HG03196 (cell line): ENCODE results near the gene LZTR1.
"Not testable (repeated sequence)": the region's sequence is repeated elsewhere in the genome, so short reads cannot be mapped to it uniquely, and the experiment has no call there.

ENCODE experiments used
- ATAC-seq: cut with Tn5 transposase; IDR thresholded peaks from one replicate; pipeline ENCODE4 v1.9.1; 2021; ENCODE audit not compliant: unreplicated experiment

The LZTR1 gene

DNA sequence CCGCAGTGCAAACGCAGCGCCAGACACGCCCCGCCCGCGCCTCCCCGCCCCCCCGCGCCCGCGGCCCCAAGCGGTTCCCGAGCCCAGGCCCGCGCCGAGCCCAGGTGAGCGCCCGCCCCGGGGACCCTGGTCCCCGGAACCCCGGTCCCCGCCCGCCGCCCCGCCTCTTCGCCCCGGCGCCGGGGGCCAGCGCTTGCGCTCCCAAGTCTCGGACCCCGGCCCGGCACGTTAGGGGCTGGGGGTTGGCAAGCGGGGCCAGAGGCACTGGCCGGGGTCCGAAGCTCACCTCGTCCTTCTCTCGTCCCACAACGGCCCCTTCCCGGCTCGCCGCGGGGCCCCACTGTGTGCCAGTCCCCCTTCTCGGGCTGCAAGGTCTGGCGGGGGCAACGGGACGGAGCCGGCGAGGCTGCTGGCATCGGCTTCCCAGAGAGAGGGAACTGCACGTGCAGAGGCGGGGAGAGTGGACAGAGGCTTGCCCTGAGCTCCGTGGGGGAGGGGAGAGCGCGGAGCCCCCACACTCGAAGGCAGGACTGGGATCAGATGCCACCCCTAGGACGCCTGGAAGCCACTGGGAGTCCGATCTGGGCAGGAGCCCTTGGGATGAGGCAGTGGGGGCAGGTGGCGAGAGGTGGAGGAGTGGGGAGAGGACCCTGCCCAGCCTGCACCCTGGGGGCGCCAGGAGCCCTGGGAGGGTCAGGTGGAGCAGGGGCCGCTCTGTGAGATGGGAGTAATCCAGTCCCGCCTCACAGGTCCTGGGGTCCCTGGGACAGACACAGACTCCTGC lies 16.8 kb upstream of the LZTR1 start:
- no peak for ATAC-seq

DNA sequence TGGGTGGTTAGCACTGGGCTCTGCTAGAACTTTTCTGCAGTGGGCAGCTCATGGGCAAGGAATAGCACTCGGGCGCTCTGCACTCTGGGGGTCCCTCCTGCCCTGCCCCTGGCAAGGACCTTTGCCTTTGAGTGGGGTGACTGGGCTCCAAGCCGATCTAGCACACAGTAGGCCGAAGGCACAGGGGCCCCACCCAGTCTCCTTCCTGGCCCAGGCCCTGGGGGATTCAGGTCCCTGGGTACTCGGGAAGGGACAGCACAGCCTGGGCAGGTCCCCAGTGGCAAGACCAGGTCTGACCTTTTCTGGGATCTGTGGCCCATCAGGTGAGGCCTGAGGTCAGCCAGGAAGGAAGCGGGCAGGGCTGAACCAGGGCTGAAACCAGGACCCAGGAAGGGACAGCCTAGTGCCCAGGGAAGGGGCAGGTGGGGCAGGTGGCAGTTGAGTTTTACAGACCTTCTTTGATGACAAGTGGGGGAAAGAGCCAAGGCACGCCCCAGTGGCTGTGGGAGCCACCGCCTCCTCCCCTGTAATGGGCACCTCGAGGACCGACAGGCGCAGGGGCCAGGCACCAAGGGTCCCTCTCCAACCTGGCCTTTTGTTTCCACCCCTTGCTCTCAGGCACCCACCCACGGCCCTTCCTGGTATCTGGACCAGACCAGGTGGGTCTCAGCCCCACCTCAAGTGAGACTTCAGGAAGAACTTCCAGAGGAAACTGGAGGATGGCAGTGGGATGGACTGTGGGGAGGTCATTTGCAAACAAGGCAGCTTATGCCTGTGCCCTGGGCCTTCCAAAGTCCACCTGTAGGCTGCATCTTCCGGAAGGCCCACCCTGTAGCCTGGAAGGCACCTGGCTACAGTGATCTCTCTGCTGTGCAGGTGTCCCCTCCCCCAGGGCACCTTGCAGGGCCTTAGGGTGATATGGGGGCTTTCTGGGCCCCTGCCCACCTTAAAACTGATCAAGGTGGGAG lies 15.9 kb upstream of the LZTR1 start:
- ATAC-seq: no peak

DNA sequence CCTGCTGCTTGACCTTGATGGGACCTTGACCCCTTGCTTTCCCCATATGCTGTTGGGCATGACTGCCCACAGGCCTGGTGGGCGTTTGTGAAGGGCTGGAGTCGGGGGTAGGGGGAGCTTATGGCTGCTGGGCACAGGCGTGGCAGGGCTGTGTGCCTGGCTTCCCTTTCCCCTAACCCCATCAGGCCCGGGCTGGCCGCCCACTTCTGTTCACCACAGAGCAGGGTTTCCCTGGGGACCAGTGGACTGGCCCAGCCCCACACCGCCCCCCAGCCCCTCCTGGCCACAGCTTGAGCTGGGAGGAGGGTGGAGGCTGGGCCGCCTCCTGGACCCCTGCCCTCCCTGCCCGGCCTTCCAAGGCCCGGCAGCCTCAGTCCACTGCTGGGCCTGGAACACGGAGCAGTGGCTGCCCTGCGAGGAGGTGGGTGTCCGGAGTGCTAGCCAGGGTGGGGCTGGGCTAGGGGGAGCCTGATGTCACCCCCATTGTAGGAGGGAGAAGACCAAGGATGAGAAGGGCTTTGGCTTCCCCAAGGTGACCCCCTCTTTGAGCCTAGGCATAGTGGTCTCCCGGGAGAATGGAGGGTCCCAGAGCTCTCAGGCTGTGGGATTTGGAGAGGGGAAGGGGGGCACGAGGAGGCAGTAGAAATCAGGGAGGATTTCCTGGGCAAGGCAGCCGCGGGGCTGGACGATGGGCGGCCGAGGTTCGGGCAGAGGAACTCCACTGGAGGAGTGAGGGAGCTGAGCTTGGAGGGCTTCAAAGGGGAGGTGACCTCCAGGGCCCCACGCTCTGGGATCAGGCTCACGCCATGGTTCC lies 15.0 kb upstream of the LZTR1 start, which contains the start of gene AIFM3:
Gene AIFM3, plus strand, starts transcription at position 373 of the 814 bp plus-strand sequence. CDS start 690 bp downstream, outside the sequence.
- ATAC-seq: no peak

- no peak for ATAC-seq
These were observed 14.3 kb upstream of the LZTR1 start for GRCh38 chr22:20967697-20968211.

GRCh38 chr22:20968281-20968977 lies 13.7 kb upstream of the LZTR1 start:
- no peak for ATAC-seq

DNA sequence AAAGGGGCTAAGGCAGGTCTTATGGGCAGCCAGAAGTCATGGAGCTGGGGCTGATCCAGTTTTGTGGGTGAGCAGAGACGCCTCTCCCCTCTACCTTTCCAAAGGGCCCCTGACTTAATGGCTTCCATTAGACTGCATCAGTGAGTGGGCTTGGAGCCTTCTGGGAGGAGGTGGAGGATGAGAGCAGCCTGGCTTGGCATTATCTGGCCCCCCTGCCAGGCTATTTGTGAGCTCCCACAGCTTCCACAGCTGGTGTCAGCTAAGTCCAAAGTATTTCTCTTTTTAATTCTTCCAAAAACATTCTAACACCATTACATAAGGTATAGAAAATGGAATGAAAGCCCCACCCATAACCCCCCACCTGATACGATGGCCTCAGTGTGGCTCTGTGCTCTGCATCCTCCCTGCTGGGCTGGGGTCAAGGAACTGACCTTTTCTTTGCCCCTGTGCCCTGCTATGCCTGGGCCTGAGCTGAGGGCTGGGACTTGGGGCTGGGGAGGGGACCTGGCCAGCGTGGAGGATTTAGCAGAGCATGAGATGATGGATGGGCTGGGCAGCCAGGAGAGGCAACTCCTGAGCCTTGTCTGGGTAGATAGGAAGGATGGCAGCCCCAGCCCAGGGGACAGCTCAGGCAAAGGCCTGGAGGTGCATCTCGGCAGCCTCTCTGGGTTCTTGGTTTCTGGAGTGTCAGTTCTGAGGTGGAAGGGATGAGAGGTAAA lies 11.0 kb upstream of the LZTR1 start:
- ATAC-seq: no peak

DNA sequence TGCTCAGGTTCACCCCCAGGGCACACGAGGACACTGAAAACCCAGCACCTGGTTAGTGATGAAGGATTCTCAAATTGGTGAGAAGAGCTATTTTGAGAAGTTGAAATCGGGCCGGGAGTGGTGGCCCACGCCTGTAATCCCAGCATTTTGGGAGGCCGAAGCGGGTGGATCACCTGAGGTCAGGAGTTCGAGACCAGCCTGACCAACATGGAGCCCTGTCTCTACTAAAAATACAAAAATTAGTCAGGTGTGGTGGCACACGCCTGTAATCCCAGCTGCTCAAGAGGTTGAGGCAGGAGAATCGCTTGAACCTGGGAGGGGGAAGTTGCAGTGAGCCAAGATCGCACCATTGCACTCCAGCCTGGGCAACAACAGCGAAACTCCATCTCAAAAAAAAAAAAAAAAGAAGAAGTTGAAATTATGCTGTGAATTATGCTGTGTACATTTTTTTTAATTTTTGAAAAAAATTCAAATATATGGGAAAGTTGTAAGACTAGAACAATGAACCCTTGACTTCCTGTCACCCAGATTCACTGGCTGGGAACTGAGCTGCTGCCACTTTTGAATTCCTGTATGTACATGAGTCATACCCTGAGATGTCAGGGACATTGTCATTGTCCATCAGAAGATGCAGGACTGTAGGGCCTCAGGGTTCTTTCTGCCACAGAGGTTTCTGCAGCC lies 9.9 kb upstream of the LZTR1 start:
- not testable (repeated sequence) for ATAC-seq

DNA sequence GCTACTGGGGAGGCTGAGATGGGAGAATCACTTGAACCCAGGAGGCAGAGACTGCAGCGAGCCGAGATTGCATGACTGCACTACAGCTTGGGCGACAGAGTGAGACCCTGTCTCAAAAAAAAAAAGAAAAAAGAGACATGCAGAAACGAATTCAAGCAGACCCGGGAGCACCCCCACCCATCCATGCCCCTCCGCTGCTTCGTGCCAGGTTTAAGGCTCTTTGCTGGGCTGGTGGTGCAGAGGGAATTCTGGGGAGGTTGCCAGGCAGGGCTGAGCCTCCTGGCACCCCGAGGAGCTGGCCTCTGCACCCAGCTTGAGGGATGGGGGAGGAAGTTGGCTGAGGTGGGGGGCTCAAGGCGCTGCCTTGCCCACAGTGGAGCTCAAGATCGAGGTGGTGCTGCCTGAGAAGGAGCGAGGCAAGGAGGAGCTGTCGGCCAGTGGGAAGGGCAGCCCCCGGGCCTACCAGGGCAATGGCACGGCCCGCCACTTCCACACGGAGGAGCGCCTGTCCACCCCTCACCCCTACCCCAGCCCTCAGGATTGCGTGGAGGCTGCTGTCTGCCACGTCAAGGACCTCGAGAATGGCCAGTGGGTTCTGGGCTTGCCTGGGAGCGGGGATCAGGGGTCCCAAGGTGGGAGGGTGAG lies 9.0 kb upstream of the LZTR1 start:
- no peak for ATAC-seq

GRCh38 chr22:20973634-20974286 lies 8.3 kb upstream of the LZTR1 start:
- no peak for ATAC-seq

- ATAC-seq: no peak
These were observed 7.7 kb upstream of the LZTR1 start for GRCh38 chr22:20974336-20974955.

- no peak for ATAC-seq
These were observed 6.4 kb upstream of the LZTR1 start for GRCh38 chr22:20975541-20976290.

DNA sequence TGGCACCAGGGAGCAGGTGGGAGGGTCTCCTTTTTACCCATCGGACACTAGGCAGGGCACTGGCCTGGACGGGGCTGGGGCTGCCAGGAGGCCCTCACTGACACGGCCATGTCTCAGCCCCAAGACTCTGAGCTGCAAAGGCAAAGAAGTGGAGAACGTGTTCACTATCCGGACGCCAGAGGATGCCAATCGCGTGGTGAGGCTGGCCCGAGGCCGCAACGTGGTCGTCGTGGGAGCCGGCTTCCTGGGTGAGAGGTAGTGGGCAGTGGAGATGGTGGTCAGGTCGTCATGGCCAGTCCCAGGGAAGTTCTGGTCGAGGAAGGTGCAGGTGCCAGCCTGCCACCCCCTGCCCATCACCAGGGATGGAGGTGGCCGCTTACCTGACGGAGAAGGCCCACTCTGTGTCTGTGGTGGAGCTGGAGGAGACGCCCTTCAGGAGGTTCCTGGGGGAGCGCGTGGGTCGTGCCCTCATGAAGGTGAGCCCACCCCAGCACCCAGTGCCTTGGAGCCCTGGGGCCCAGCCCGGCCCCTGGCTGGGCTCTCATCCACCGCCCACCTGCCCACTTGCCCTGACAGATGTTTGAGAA lies 5.7 kb upstream of the LZTR1 start:
- no peak for ATAC-seq

GRCh38 chr22:20977019-20977418 lies 5.1 kb upstream of the LZTR1 start:
- ATAC-seq: no peak

DNA sequence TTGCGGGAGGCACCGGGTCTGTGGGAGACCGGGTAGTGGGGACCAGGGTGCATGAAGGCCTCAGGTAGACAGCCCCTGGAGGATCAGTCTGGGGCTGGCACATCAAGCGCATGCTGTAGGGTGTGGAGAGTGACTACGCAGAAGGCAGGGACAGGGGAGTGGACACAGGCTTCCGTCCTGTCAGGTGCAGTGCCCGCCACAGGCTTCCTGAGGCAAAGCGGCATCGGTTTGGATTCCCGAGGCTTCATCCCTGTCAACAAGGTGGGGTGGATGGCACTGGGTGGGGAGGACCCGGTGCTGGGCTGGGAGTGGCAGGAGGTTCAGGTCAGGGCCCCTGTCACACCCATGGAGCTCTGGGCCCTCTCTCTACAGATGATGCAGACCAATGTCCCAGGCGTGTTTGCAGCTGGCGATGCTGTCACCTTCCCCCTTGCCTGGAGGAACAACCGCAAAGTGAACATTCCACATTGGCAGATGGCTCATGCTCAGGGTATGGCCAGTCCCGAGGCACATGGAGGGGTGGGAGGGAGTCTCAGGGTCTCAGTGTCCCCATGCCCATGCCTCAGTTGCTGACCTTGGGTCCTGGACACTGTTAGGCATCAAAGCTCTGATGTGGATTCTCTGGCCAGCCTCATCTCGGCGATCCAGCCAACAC lies 4.5 kb upstream of the LZTR1 start:
- ATAC-seq: no peak

- ATAC-seq: no peak
These were observed 3.7 kb upstream of the LZTR1 start for GRCh38 chr22:20978419-20978818.

DNA sequence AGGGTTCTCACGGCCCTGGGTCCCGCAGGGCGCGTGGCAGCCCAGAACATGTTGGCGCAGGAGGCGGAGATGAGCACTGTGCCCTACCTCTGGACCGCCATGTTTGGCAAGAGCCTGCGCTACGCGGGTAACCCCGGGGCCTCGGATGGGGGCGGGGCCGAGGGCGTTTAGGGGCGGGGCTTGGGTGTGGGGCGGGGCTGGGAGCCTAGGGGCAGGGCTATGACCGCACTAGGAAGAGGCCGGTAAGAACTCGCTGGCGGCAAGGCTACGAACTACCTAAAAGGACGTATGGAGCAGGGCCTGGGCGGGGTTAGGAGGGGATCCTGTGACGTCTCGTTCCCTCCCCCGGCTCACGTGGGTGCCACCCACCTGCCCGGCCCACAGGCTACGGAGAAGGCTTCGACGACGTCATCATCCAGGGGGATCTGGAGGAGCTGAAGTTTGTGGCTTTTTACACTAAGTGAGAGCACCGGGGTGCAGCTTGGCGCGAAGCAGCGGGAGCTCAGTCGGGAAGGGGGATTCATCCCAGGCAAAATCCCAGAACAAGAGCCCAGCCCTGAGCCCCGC lies 2.8 kb upstream of the LZTR1 start:
- ATAC-seq: no peak
